ENCODE measurements around the gene ANO3. TPM values are rescaled to one million over a fixed set of nuclear protein-coding genes. Genes with fewer than 3 reads are reported as not detected.
A peak's percentile ranks its signal among the peaks of the same experiment; 100 is the strongest.

Gene ANO3
- total and polyA plus RNA-seq, 2 of the 4 experiments (the other 2 are of a cell fraction), result 0.02 to 0.18 TPM

- dilution Hi-C loops (cut with HindIII; ENCODE audit: low sequenced_read_pairs, unreplicated experiment), result no loop called here
- ChIA-PET POLR2A (ENCODE audit: unreplicated experiment) (no interaction called here), CTCF (interaction anchor here (0.5 kb wide), 1 partner anchor 39 kb away, joined by 3 read pairs; no protein-coding TSS in a partner anchor)
- Histone ChIP-seq H3K27me3 (ENCODE audit: control insufficient read depth, insufficient read depth, low read length) (no peaks in the 10 kb centered on the region), H3K79me1 (ENCODE audit: low read depth in 1 of 2, low read length in 2 of 2) (no peaks in the 10 kb centered on the region), H3K4me3 (ENCODE audit: insufficient read depth, low read depth, low read length) (no peak overlapping the region), H3K4me1 (ENCODE audit: control insufficient read depth, insufficient read depth, low read length) (no peaks in the 10 kb centered on the region), H3K23ac (ENCODE audit: low read depth, low read length) (no peak overlapping the region), H4K91ac (ENCODE audit: insufficient read depth, low read depth, low read length) (no peak overlapping the region), H3K9me1 (ENCODE audit: insufficient read depth, low read length) (no peaks in the 10 kb centered on the region), H3K14ac (replicated peaks; ENCODE audit: low read depth, low read length) (no peak overlapping the region), H4K20me1 (ENCODE audit: insufficient read depth, low read length) (no peaks in the 10 kb centered on the region), H4K5ac (ENCODE audit: low read depth, low read length) (no peak overlapping the region), H3K27ac (ENCODE audit: insufficient read depth, low read length) (no peak overlapping the region), H2AK9ac (replicated peaks; ENCODE audit: low read depth, low read length, poor library complexity) (no peak overlapping the region), H2BK5ac (ENCODE audit: low read depth, low read length, poor library complexity, severe bottlenecking) (no peak overlapping the region), H2AK5ac (ENCODE audit: low read depth, low read length) (no peak overlapping the region), H2BK20ac (ENCODE audit: low read depth, low read length) (no peak overlapping the region), H3K18ac (ENCODE audit: low read depth, low read length) (no peak overlapping the region), H3K9me3 (ENCODE audit: control insufficient read depth, insufficient read depth, low read length) (no peaks in the 10 kb centered on the region), H3K36me3 (ENCODE audit: control insufficient read depth, insufficient read depth, low read length) (no peaks in the 10 kb centered on the region), H3K56ac (ENCODE audit: extremely low read depth, insufficient read depth, low read length) (no peak overlapping the region), H2BK120ac (ENCODE audit: low read depth, low read length) (no peak overlapping the region), H2AFZ (replicated peaks; ENCODE audit: low read length, poor library complexity) (no peak overlapping the region), H3K9ac (ENCODE audit: low read depth, low read length) (no peak overlapping the region), H3K4ac (ENCODE audit: low read depth, low read length) (no peak overlapping the region), H3K4me2 (ENCODE audit: low read depth, low read length) (no peak overlapping the region), H4K8ac (ENCODE audit: low read depth in 2 of 2, low read length in 2 of 2) (no peak overlapping the region), H2BK15ac (ENCODE audit: low read depth, low read length) (no peak overlapping the region)
- no TSS peak for BruUV-seq (replicated peaks)
- TF ChIP-seq ELK1 (IDR thresholded peaks at IDR 0.05; ENCODE audit: borderline replicate concordance, low read depth, low read length) (no peak), MAFK (IDR thresholded peaks at IDR 0.05; ENCODE audit: low read depth, low read length) (peak; percentile 75)
- intact Hi-C loops (cut with micrococcal nuclease), result loop anchor here (10.0 kb wide), 1 partner anchor 500 kb away; no protein-coding TSS in a partner anchor
- DNase-seq, result no peak
- ATAC-seq (ENCODE audit: low read depth), result no peak
- in situ Hi-C loops (cut with MboI; ENCODE audit: low sequenced_read_pairs), result loop anchor here (10.0 kb wide), 1 partner anchor 360 kb away; no protein-coding TSS in a partner anchor
- no CpG with 5 or more reads among the region's 2 CpGs for WGBS, 2 experiments (ENCODE audit: extremely low coverage in 2 of 2, insufficient read length in 1 of 2)
Measured at GRCh38 chr11:26655287-26655686, 323.4 kb downstream of the ANO3 start.
